ENCODE data around the gene RPL18A.

GRCh38 chr19:17902701-17903100, 43.0 kb downstream of the RPL18A start:
- TF ChIP-seq, protein P1, sequence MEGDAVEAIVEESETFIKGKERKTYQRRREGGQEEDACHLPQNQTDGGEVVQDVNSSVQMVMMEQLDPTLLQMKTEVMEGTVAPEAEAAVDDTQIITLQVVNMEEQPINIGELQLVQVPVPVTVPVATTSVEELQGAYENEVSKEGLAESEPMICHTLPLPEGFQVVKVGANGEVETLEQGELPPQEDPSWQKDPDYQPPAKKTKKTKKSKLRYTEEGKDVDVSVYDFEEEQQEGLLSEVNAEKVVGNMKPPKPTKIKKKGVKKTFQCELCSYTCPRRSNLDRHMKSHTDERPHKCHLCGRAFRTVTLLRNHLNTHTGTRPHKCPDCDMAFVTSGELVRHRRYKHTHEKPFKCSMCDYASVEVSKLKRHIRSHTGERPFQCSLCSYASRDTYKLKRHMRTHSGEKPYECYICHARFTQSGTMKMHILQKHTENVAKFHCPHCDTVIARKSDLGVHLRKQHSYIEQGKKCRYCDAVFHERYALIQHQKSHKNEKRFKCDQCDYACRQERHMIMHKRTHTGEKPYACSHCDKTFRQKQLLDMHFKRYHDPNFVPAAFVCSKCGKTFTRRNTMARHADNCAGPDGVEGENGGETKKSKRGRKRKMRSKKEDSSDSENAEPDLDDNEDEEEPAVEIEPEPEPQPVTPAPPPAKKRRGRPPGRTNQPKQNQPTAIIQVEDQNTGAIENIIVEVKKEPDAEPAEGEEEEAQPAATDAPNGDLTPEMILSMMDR (IDR thresholded peaks at IDR 0.05; ENCODE audit: borderline replicate concordance, extremely low read depth, low read length, poor library complexity, severe bottlenecking): no peak
- no peak for TF ChIP-seq EZH2 (IDR thresholded peaks at IDR 0.05; ENCODE audit: borderline replicate concordance, low read depth, low read length, severe bottlenecking)

All from DND-41 (cell line).